ENCODE results near the gene CAND1.

CAND1 gene

GRCh38 chr12:67348683-67349082 lies 79.5 kb downstream of the CAND1 start:
- no peak for DNase-seq

- DNase-seq: no peak
Measured at GRCh38 chr12:67352682-67353081, 83.5 kb downstream of the CAND1 start.

GRCh38 chr12:67354322-67354721 lies 85.2 kb downstream of the CAND1 start:
- no peak for DNase-seq

GRCh38 chr12:67354966-67355365 lies 85.8 kb downstream of the CAND1 start:
- no peak for DNase-seq

GRCh38 chr12:67355428-67356379 lies 86.5 kb downstream of the CAND1 start:
- peak; percentile 66 for DNase-seq

GRCh38 chr12:67356380-67356774 lies 87.2 kb downstream of the CAND1 start:
- no peak for DNase-seq

GRCh38 chr12:67357376-67358125 lies 88.4 kb downstream of the CAND1 start:
- DNase-seq: no peak

GRCh38 chr12:67358781-67359338 lies 89.7 kb downstream of the CAND1 start:
- peak; percentile 48 for DNase-seq

- no peak for DNase-seq
Measured at GRCh38 chr12:67362526-67362925, 93.4 kb downstream of the CAND1 start.

- DNase-seq: no peak
Measured at GRCh38 chr12:67364228-67364627, 95.1 kb downstream of the CAND1 start.

GRCh38 chr12:67365131-67365530 lies 96.0 kb downstream of the CAND1 start:
- no peak for DNase-seq

GRCh38 chr12:67367843-67368242 lies 98.7 kb downstream of the CAND1 start:
- no peak for DNase-seq

Measured in DMS79 (cell line).